ENCODE data around the gene CUEDC1.
"Not testable (repeated sequence)": the region's sequence is repeated elsewhere in the genome, so short reads cannot be mapped to it uniquely, and the experiment has no call there.

- TF ChIP-seq, protein P1, sequence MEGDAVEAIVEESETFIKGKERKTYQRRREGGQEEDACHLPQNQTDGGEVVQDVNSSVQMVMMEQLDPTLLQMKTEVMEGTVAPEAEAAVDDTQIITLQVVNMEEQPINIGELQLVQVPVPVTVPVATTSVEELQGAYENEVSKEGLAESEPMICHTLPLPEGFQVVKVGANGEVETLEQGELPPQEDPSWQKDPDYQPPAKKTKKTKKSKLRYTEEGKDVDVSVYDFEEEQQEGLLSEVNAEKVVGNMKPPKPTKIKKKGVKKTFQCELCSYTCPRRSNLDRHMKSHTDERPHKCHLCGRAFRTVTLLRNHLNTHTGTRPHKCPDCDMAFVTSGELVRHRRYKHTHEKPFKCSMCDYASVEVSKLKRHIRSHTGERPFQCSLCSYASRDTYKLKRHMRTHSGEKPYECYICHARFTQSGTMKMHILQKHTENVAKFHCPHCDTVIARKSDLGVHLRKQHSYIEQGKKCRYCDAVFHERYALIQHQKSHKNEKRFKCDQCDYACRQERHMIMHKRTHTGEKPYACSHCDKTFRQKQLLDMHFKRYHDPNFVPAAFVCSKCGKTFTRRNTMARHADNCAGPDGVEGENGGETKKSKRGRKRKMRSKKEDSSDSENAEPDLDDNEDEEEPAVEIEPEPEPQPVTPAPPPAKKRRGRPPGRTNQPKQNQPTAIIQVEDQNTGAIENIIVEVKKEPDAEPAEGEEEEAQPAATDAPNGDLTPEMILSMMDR (IDR thresholded peaks at IDR 0.05) = not testable (repeated sequence)
- not testable (repeated sequence) for TF ChIP-seq POLR2A (IDR thresholded peaks at IDR 0.05)
Observed at GRCh38 chr17:57974053-57974824, 19.0 kb upstream of the CUEDC1 start.

All from heart left ventricle (tissue), 13 donors.